Upper lobe of left lung (tissue), 4 donors: ENCODE results near the gene SHROOM2.

Experiments used
- POLR2A ChIP-seq, 4 donors: fragments of 450-650 bp; IDR thresholded peaks; one replicate each; pipeline ENCODE4 v1.5.1; 2016 to 2017; ENCODE audit warnings: antibody characterized with exemption in 4 of 4, mild to moderate bottlenecking in 2 of 4
- TF ChIP-seq, protein P1 (sequence below), 6 experiments: fragments of 450-650 bp in 4 of 6; fragments of 200-600 bp in 2 of 6; sonication (generic) in 2 of 6; IDR thresholded peaks; one replicate each; pipeline ENCODE4 v1.5.1; 2016 to 2019; ENCODE audit warnings: antibody characterized with exemption in 6 of 6

- no peak for TF ChIP-seq POLR2A (IDR thresholded peaks at IDR 0.05)
- TF ChIP-seq, protein P1, sequence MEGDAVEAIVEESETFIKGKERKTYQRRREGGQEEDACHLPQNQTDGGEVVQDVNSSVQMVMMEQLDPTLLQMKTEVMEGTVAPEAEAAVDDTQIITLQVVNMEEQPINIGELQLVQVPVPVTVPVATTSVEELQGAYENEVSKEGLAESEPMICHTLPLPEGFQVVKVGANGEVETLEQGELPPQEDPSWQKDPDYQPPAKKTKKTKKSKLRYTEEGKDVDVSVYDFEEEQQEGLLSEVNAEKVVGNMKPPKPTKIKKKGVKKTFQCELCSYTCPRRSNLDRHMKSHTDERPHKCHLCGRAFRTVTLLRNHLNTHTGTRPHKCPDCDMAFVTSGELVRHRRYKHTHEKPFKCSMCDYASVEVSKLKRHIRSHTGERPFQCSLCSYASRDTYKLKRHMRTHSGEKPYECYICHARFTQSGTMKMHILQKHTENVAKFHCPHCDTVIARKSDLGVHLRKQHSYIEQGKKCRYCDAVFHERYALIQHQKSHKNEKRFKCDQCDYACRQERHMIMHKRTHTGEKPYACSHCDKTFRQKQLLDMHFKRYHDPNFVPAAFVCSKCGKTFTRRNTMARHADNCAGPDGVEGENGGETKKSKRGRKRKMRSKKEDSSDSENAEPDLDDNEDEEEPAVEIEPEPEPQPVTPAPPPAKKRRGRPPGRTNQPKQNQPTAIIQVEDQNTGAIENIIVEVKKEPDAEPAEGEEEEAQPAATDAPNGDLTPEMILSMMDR (IDR thresholded peaks at IDR 0.05): peak; percentile 31 to 68 (median 48)
These were observed 98.9 kb downstream of the SHROOM2 start for GRCh38 chrX:9885150-9885549.
